ENCODE measurements around the gene MAP3K4. TPM values are rescaled to one million over a fixed set of nuclear protein-coding genes. Genes with fewer than 3 reads are reported as not detected.
A peak's percentile ranks its signal among the peaks of the same experiment; 100 is the strongest.

Gene MAP3K4
- total RNA-seq, 1 experiment from 2014 or later, result 54.3 TPM

DNA sequence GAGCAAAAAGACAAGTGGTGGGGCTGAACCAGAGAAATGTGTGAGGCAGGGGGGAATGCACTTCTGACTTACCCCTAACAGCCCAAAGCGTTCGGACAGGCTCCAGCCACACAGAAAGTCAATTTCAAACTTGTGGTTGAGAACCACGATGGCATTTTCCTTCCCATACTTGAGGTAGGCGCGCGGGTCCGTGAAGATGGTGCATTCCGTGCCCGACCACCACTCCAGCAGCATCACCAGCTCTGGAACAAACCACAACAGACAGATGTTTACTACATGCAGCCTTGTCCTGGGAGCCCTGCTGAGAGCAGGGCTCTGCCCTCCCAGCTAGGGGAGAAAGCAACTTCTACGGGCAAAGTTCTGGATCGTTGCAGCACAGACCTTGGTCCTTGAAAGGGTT is 174.6 kb downstream of the MAP3K4 start:
- Histone ChIP-seq H3K4me2 (ENCODE audit: insufficient read depth, insufficient read length, low read length) (no peak overlapping the region), H3K4ac (ENCODE audit: low read depth, low read length) (no peak overlapping the region), H2BK15ac (ENCODE audit: low read depth, low read length) (no peak overlapping the region), H3K9ac (ENCODE audit: extremely low read depth, insufficient read length, low read length) (no peak overlapping the region), H4K5ac (ENCODE audit: insufficient read length, low read depth, low read length) (no peak overlapping the region), H2BK5ac (ENCODE audit: insufficient read length, low read length) (no peak overlapping the region), H3K14ac (ENCODE audit: insufficient read depth, low read length) (no peak overlapping the region; the same call in 1 of the 2 replicates), H3K23ac (ENCODE audit: insufficient read length, low read depth, low read length) (no peak overlapping the region), H2BK20ac (ENCODE audit: low read depth, low read length, poor library complexity, severe bottlenecking) (no peak overlapping the region), H3K79me2 (ENCODE audit: insufficient read depth, low read length) (no peaks in the 10 kb centered on the region), H3K18ac (ENCODE audit: insufficient read length, low read depth, low read length) (no peak overlapping the region), H2AFZ (ENCODE audit: low read length) (no peak overlapping the region), H3K4me1 (ENCODE audit: insufficient read depth, low read length) (peaks cover 14% of the 10 kb centered on the region; the same call in 1 of the 2 replicates), H4K8ac (replicated peaks; ENCODE audit: insufficient read length, low read depth, low read length) (no peak overlapping the region), H3K79me1 (ENCODE audit: insufficient read depth, low read depth, low read length, poor library complexity, severe bottlenecking) (no peaks in the 10 kb centered on the region), H2BK120ac (ENCODE audit: low read depth, low read length, poor library complexity, severe bottlenecking) (no peak overlapping the region), H3K9me3 (ENCODE audit: control insufficient read depth, low read depth, low read length) (no peaks in the 10 kb centered on the region), H3K23me2 (ENCODE audit: insufficient read length, low read depth, low read length, poor library complexity, severe bottlenecking) (no peaks in the 10 kb centered on the region), H2BK12ac (ENCODE audit: insufficient read length, low read depth, low read length) (no peak overlapping the region), H3K27ac (ENCODE audit: insufficient read length, low read depth, low read length) (no peak overlapping the region), H4K20me1 (ENCODE audit: control insufficient read depth, insufficient read depth, insufficient read length) (no peaks in the 10 kb centered on the region), H3K56ac (ENCODE audit: insufficient read length, low read depth, low read length) (no peak overlapping the region), H4K91ac (ENCODE audit: insufficient read length, low read depth, low read length) (no peak overlapping the region), H2AK5ac (ENCODE audit: insufficient read length, low read length) (no peak overlapping the region), H3K27me3 (ENCODE audit: insufficient read depth, low read length) (no peaks in the 10 kb centered on the region), H3T11ph (ENCODE audit: low read length) (no peak overlapping the region)
- peaks cover 33 to 55% (median 53%) of the 10 kb centered on the region in 3 experiments for H3K36me3 Mint-ChIP-seq (ENCODE audit: insufficient read depth in 1 of 3, low read depth in 3 of 3)
- H3K4me1 Mint-ChIP-seq, result peaks cover 56 to 65% of the 10 kb centered on the region in 2 experiments
- peak overlapping the region in 2 of 3 experiments; percentile 53 to 74; a peak in 2 of 7 replicates for H3K27ac Mint-ChIP-seq
- H3K9me3 Mint-ChIP-seq, result peaks cover under 1 to 1% of the 10 kb centered on the region in 2 experiments; a peak in 2 of 5 replicates
- no CpG with 5 or more reads among the region's 11 CpGs for WGBS (ENCODE audit: extremely low coverage, insufficient read length, low lambda C conversion rate)
- no peak overlapping the region for H3K4me3 Mint-ChIP-seq
- DNase-seq, result no peak
- H3K27me3 Mint-ChIP-seq (ENCODE audit: low read depth), result no peaks in the 10 kb centered on the region; the same call in 1 of the 2 replicates
- TF ChIP-seq, protein P1, sequence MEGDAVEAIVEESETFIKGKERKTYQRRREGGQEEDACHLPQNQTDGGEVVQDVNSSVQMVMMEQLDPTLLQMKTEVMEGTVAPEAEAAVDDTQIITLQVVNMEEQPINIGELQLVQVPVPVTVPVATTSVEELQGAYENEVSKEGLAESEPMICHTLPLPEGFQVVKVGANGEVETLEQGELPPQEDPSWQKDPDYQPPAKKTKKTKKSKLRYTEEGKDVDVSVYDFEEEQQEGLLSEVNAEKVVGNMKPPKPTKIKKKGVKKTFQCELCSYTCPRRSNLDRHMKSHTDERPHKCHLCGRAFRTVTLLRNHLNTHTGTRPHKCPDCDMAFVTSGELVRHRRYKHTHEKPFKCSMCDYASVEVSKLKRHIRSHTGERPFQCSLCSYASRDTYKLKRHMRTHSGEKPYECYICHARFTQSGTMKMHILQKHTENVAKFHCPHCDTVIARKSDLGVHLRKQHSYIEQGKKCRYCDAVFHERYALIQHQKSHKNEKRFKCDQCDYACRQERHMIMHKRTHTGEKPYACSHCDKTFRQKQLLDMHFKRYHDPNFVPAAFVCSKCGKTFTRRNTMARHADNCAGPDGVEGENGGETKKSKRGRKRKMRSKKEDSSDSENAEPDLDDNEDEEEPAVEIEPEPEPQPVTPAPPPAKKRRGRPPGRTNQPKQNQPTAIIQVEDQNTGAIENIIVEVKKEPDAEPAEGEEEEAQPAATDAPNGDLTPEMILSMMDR (conservative IDR thresholded peaks at IDR 0.05), result no peak
